Pancreas (tissue), 10 donors: ENCODE measurements around the gene EPB41L4A. TPM values are rescaled to one million over a fixed set of nuclear protein-coding genes. Genes with fewer than 3 reads are reported as not detected.

Experiments used
- ATAC-seq, 4 donors: fragments of 200-7000 bp; cut with Tn5 transposase; one replicate each; pipeline versions ENCODE4 v1.8.0 to v1.9.1; 2020; ENCODE audit warnings: mild to moderate bottlenecking in 4 of 4, moderate library complexity in 4 of 4
- DNase-seq, 6 donors: peaks; one replicate each; pipeline ENCODE4 v3.0.0-alpha.2; 2020
- FAIRE-seq: peaks from 2 replicates; lab custom pipeline; 2012; peaks lifted over from hg19 to GRCh38; lab: Jason Lieb, UNC
- H3K27ac ChIP-seq, 4 donors: fragments of 200-600 bp; sonication (generic); 1 replicate in 3 of 4; 2 replicates in 1 of 4; pipeline versions ENCODE4 v1.5.0 to v1.8.0; 2020
- H3K27me3 ChIP-seq, 4 donors: fragments of 200-600 bp; one replicate each; pipeline ENCODE4 v1.8.0; 2021
- H3K36me3 ChIP-seq, 3 donors: fragments of 200-600 bp; sonication (generic) in 1 of 3; one replicate each; pipeline versions ENCODE4 v1.5.0 to v1.8.0; 2020 to 2021
- H3K4me1 ChIP-seq, 3 donors: fragments of 200-600 bp; one replicate each; pipeline ENCODE4 v1.8.0; 2021
- H3K4me3 ChIP-seq, 4 donors: fragments of 200-600 bp; sonication (generic) in 2 of 4; one replicate each; pipeline versions ENCODE4 v1.5.0 to v1.8.0; 2020 to 2021
- H3K9me3 ChIP-seq, 4 donors: fragments of 200-600 bp; one replicate each; pipeline ENCODE4 v1.8.0; 2021
- WGBS, 2 donors: extraction: QIAGEN DNeasy Blood & Tissue Kit; methylation state at CpG; one replicate each; pipeline ENCODE4 v1.1.7; 2013; 5-methylcytosine and 5-hydroxymethylcytosine counted together
- intact Hi-C, 3 donors: fragments of 100-400 bp; cut with DNase I; formaldehyde crosslinking; loops; one replicate each; pipeline versions ENCODE4 v1.11.1 to v1.14.2; 2022
- polyA plus RNA-seq, 2 donors: library from polyadenylated mRNA; stranded (reverse); fragments of 200-250 nt; gene quantifications; one replicate each; pipeline ENCODE4 v1.2.3, GENCODE V29; 2013
- total RNA-seq, 6 donors: library from RNA; stranded (reverse); fragmentation: NEBNext Ultra II Directional in 4 of 6; extraction: Animal tissue kit (Norgen Biotek cat#: 25700) in 4 of 6; gene quantifications; one replicate each; pipeline versions ENCODE4 v1.2.1 to v1.2.4, GENCODE V29; 2021 to 2023
- TF ChIP-seq, protein P1 (sequence below), 4 donors: fragments of 200-600 bp; sonication (generic) in 3 of 4; IDR thresholded peaks; one replicate each; pipeline versions ENCODE4 v1.5.0 to v1.8.0; 2021; ENCODE audit warnings: antibody characterized with exemption in 4 of 4
- donor health status: healthy with polysubstance abuse.
- donor health status: DM: no; HTN: no; CAD: no; lungs with moderate emphysema.
- donor health status: DM: no; HTN: no; CAD: no.
- donor health status: control.
- donor health status: control.
- donor health status: Bipolar disorder and iron deficiency.
- donor health status: DM: yes; HTN: yes; CAD: no.
- donor health status: DM: no; HTN: no; CAD: no.
- donor health status: DM: no; HTN: no; CAD: no.
- donor health status: DM: yes; HTN: yes; CAD: no.

The EPB41L4A gene
- total and polyA plus RNA-seq, 8 donors: 4.4 to 23.4 (median 6.9) TPM

DNA sequence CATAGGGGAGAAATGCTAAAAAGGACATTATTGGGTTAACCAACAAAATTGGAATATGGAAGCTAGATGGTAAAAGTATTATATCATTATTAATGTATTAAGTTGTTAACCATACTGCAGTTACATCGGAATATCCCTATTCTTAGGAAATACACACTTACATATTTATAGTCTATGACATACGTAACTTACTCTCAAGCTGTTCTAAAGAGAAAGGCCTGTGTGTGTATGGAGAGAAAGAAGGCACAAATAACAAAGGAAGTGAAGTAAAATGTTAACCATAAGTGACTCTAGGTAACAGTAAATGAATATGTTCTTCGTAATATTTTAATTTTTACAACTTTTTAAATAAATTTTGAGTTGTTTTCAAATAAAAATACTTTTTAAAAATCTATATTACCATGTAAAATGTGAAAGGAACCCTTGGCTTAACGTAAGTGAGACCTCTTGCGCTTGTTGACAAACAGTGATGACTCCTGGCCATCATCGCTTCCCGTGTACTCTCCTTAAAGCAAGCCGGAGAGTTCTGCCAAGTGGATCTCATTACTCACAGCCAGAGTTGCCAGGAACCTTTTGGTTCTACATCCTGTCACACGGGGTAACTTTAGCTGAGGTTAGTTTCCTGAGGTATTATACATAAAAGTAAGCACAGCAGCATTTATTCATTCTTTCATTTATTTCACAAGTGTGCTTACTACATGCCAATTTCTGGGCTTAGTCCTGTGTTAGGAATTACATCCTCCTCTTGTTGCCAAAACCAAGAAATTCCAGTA, 165.4 kb downstream of the EPB41L4A start:
- WGBS, 2 donors: 58 to 67% methylated on average over 9 of the region's 9 CpGs
- TF ChIP-seq, protein P1, sequence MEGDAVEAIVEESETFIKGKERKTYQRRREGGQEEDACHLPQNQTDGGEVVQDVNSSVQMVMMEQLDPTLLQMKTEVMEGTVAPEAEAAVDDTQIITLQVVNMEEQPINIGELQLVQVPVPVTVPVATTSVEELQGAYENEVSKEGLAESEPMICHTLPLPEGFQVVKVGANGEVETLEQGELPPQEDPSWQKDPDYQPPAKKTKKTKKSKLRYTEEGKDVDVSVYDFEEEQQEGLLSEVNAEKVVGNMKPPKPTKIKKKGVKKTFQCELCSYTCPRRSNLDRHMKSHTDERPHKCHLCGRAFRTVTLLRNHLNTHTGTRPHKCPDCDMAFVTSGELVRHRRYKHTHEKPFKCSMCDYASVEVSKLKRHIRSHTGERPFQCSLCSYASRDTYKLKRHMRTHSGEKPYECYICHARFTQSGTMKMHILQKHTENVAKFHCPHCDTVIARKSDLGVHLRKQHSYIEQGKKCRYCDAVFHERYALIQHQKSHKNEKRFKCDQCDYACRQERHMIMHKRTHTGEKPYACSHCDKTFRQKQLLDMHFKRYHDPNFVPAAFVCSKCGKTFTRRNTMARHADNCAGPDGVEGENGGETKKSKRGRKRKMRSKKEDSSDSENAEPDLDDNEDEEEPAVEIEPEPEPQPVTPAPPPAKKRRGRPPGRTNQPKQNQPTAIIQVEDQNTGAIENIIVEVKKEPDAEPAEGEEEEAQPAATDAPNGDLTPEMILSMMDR (IDR thresholded peaks at IDR 0.05): no peak
- DNase-seq (no peak), FAIRE-seq (no peak), ATAC-seq (peak in 1 of 4 donors; percentile 51)
- H3K9me3 ChIP-seq: no peaks in the 10 kb centered on the region
- H3K27ac ChIP-seq: no peak overlapping the region
- no peaks in the 10 kb centered on the region for H3K27me3 ChIP-seq
- no peaks in the 10 kb centered on the region for H3K36me3 ChIP-seq
- no peaks in the 10 kb centered on the region for H3K4me1 ChIP-seq
- intact Hi-C loops: no loop called here
- no peak overlapping the region for H3K4me3 ChIP-seq

DNA sequence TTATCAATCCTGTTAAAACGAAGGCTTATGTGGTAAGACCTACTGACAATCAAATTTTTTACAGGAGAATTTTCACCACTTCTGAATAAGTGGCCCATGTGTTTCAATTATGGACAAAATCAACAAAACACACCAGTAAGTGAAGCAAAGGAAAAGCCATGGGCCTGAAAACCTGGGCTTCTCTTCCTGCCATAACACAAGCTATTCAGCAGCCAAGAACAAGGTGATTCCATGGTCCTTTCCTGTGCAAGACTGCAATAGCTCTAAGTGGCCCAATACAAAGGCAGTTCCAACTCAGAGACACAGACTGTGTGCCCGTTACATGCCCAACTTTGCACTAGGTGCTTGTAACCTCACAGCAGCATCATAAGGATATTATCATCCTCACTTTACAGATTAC, 168.5 kb downstream of the EPB41L4A start:
- Histone ChIP-seq H3K27ac (no peak overlapping the region), H3K27me3 (no peaks in the 10 kb centered on the region), H3K4me1 (no peaks in the 10 kb centered on the region), H3K9me3 (no peaks in the 10 kb centered on the region), H3K36me3 (no peaks in the 10 kb centered on the region), H3K4me3 (no peak overlapping the region)
- TF ChIP-seq, protein P1 (IDR thresholded peaks at IDR 0.05): no peak
- ATAC-seq (no peak), DNase-seq (no peak), FAIRE-seq (no peak)
- intact Hi-C loops: no loop called here
- WGBS, 2 donors: 76 to 80% methylated on average over 2 of the region's 2 CpGs

DNA sequence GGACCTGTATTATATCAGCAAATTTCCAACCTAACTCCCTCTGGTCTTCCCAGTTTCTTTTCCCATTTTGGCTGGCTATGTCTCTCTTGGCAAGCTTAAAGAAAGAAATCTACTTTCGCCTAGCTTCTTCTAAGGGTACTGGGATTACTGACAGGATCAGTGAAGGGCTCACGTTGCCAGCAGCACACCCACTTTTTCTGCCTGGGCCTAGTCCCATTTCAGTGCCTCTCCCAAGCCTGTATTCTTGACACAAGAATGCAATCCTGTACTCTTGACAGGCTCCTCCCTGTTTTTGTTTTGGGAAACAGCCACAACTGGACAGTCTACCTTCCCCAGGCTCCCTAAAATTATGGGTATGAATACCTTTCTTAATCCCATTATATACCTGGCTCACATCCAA, 170.5 kb downstream of the EPB41L4A start:
- no peaks in the 10 kb centered on the region for H3K27me3 ChIP-seq
- WGBS, 2 donors: 64 to 77% methylated on average over 2 of the region's 2 CpGs
- H3K9me3 ChIP-seq: no peaks in the 10 kb centered on the region
- TF ChIP-seq, protein P1 (IDR thresholded peaks at IDR 0.05): no peak
- intact Hi-C loops: no loop called here
- DNase-seq (no peak), FAIRE-seq (no peak), ATAC-seq (no peak)
- no peak overlapping the region for H3K4me3 ChIP-seq
- no peak overlapping the region for H3K27ac ChIP-seq
- H3K4me1 ChIP-seq: no peaks in the 10 kb centered on the region
- no peaks in the 10 kb centered on the region for H3K36me3 ChIP-seq

DNA sequence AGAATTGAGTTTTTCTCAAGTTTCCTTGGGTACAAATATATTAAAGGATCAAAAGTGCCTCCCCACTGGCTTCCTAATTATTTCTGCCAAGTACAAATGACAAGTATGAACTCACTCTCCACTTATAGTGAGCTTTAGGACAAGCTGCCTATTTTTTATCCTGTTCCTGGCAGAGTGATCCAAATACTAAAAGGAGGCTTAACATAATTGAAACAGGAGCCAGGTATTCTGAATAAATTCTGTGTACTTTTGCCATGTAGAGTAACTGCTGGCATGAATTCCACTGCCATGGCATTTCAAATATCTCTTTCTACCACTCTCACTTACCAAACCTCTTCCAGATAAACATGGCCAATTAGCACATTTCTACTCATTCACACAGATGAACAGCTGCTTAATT, 171.1 kb downstream of the EPB41L4A start:
- FAIRE-seq (no peak), ATAC-seq (no peak), DNase-seq (no peak)
- no peak overlapping the region for H3K27ac ChIP-seq
- no peaks in the 10 kb centered on the region for H3K9me3 ChIP-seq
- TF ChIP-seq, protein P1 (IDR thresholded peaks at IDR 0.05): no peak
- H3K27me3 ChIP-seq: no peaks in the 10 kb centered on the region
- no peaks in the 10 kb centered on the region for H3K4me1 ChIP-seq
- intact Hi-C loops: no loop called here
- H3K4me3 ChIP-seq: no peak overlapping the region
- H3K36me3 ChIP-seq: no peaks in the 10 kb centered on the region

DNA sequence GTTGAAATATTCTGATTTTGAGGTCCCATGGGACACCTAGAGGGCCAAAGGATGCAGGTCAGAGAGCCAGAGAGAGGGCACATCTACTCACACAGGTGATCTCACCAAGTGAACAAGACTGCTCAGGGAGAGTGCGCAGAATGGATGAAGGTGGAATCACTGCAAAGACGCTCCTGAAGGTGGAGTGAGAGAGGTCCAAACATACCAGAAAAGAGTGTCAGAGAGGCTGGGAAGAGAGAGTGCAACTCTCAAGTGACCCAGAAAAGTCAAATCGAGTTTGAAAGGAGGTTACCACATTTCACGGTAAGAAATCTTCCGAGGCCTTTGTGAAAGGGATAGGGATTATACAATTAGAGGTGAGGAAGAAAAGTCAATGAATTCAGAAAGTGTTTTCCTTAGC, 173.4 kb downstream of the EPB41L4A start:
- Histone ChIP-seq H3K27me3 (no peaks in the 10 kb centered on the region), H3K4me1 (no peaks in the 10 kb centered on the region), H3K9me3 (no peaks in the 10 kb centered on the region), H3K27ac (no peak overlapping the region), H3K36me3 (no peaks in the 10 kb centered on the region), H3K4me3 (no peak overlapping the region)
- TF ChIP-seq, protein P1 (IDR thresholded peaks at IDR 0.05): no peak
- 65 to 72% methylated on average over 5 of the region's 5 CpGs for WGBS, 2 donors
- FAIRE-seq (no peak), ATAC-seq (no peak), DNase-seq (no peak)
- intact Hi-C loops: no loop called here
